ENCODE measurements around the gene JMJD1C.

DNA sequence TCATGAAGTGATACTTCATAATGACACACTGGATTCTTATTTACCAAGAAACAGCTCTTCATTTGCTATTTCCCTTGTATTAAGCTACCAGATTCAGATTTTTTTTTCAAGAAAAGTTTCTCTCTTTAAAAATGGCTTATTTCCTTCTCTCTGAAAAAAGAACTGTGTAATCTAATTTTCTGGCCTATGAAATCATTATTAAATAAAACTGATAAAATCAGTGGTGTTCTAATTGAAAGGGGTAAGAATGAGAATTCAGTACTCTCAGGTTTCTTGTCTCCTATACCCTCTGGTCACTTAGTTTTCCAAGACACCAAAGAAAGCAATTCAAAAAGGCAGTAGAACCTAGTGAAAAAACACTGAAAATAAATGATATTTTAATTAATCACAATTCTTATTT, 10.3 kb downstream of the JMJD1C start:
- TF ChIP-seq, protein P1, sequence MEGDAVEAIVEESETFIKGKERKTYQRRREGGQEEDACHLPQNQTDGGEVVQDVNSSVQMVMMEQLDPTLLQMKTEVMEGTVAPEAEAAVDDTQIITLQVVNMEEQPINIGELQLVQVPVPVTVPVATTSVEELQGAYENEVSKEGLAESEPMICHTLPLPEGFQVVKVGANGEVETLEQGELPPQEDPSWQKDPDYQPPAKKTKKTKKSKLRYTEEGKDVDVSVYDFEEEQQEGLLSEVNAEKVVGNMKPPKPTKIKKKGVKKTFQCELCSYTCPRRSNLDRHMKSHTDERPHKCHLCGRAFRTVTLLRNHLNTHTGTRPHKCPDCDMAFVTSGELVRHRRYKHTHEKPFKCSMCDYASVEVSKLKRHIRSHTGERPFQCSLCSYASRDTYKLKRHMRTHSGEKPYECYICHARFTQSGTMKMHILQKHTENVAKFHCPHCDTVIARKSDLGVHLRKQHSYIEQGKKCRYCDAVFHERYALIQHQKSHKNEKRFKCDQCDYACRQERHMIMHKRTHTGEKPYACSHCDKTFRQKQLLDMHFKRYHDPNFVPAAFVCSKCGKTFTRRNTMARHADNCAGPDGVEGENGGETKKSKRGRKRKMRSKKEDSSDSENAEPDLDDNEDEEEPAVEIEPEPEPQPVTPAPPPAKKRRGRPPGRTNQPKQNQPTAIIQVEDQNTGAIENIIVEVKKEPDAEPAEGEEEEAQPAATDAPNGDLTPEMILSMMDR (IDR thresholded peaks at IDR 0.05): no peak
- TF ChIP-seq POLR2A (IDR thresholded peaks at IDR 0.05): no peak
